ENCODE results near the gene ADARB1. TPM values are rescaled to one million over a fixed set of nuclear protein-coding genes. Genes with fewer than 3 reads are reported as not detected.
A peak's percentile ranks its signal among the peaks of the same experiment; 100 is the strongest.

Gene ADARB1
- total and polyA plus RNA-seq, 9 of the 15 experiments (the other 6 are each of a cell fraction or from before 2014, with no cell fraction given) = 6.7 to 16.0 (median 8.3) TPM

DNA sequence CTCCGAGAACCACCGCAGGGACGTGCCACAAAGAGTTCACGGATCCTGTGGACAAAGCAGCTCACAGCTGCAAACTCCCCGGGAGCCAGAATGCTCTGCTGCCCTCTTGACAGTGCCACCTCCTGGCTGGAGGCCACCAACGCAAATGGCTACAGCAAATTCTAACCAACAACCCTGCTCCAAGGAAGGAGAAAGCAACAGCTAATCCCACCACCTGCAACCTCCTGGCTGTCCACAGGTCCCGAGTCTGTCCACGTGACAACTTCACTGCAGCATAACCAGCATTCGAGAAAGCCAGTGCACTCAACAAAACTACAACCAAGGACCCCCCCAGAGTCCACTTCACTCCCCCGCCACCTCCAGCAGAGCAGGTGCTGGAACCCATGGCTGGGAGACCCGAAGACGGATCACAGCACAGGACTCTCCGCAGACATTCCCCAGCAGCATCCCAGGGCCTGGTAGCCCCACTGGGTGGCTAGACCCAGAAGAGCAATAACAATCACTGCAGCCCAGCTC, 196.0 kb downstream of the ADARB1 start:
- in situ Hi-C loops (cut with MboI) = no loop called here
- no peaks in the 10 kb centered on the region; a peak in 1 of 5 replicates for H3K4me1 ChIP-seq (replicated peaks in 1 of 2; ENCODE audit: control insufficient read depth in 2 of 2, insufficient read depth in 2 of 2, low read length in 2 of 2)
- no peak overlapping the region for H3K9ac ChIP-seq (ENCODE audit: insufficient read depth in 1 of 2, low read depth in 2 of 2, low read length in 2 of 2)
- POLR2A ChIA-PET = interaction anchor here (0.8 kb wide), 1 partner anchor 10 kb away, joined by 3 read pairs; no protein-coding TSS in a partner anchor
- intact Hi-C loops (cut with micrococcal nuclease) = no loop called here
- no peak for TF ChIP-seq SNRNP70 (optimal IDR thresholded peaks at IDR 0.05; ENCODE audit: low read depth, low read length)
- TF ChIP-seq, protein P1, sequence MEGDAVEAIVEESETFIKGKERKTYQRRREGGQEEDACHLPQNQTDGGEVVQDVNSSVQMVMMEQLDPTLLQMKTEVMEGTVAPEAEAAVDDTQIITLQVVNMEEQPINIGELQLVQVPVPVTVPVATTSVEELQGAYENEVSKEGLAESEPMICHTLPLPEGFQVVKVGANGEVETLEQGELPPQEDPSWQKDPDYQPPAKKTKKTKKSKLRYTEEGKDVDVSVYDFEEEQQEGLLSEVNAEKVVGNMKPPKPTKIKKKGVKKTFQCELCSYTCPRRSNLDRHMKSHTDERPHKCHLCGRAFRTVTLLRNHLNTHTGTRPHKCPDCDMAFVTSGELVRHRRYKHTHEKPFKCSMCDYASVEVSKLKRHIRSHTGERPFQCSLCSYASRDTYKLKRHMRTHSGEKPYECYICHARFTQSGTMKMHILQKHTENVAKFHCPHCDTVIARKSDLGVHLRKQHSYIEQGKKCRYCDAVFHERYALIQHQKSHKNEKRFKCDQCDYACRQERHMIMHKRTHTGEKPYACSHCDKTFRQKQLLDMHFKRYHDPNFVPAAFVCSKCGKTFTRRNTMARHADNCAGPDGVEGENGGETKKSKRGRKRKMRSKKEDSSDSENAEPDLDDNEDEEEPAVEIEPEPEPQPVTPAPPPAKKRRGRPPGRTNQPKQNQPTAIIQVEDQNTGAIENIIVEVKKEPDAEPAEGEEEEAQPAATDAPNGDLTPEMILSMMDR (IDR thresholded peaks at IDR 0.05 in 2 of 3, conservative IDR thresholded peaks at IDR 0.05 in 1 of 3; ENCODE audit: insufficient read depth in 2 of 3, low read depth in 1 of 3, low read length in 3 of 3) = 0 out of 6 replicates have a peak, but pooled peaks have one; percentile 18 to 27 (median 25)
- H3K36me3 ChIP-seq (ENCODE audit: control insufficient read depth, insufficient read depth, low read length) = peaks cover 45% of the 10 kb centered on the region
- no peak for DNase-seq (ENCODE audit: extremely low read depth in 1 of 4, low spot score in 3 of 4)
- CTCF ChIA-PET (ENCODE audit: low intra/inter-chr PET ratio) = interaction anchor here (0.6 kb wide), 1 partner anchor 169 kb away, joined by 3 read pairs; no protein-coding TSS in a partner anchor
- no peak overlapping the region for H3K4me3 ChIP-seq
- no peaks in the 10 kb centered on the region for H3K9me1 ChIP-seq (ENCODE audit: control insufficient read depth, insufficient read depth, low read length)
- ATAC-seq = no peak
- H3K4me2 ChIP-seq (ENCODE audit: insufficient read depth, low read length) = no peak overlapping the region
- no peaks in the 10 kb centered on the region for H3K79me2 ChIP-seq (ENCODE audit: control insufficient read depth, insufficient read depth, low read length)
- no peaks in the 10 kb centered on the region for H3K9me3 ChIP-seq (replicated peaks; ENCODE audit: control insufficient read depth, insufficient read depth, low read depth, low read length)
- H3K27me3 ChIP-seq (ENCODE audit: control insufficient read depth in 2 of 2, insufficient read depth in 2 of 2, low read length in 2 of 2) = no peaks in the 10 kb centered on the region
- WGBS (ENCODE audit: insufficient coverage, low coverage, missing lambda C conversion rate) = 90% methylated on average over 12 of the region's 13 CpGs
- no peaks in the 10 kb centered on the region for H4K20me1 ChIP-seq (replicated peaks; ENCODE audit: control insufficient read depth, insufficient read depth, low read length)
- BruUV-seq (replicated peaks) = no TSS peak
- no peak overlapping the region for H2AFZ ChIP-seq (ENCODE audit: low read depth, low read length)
- no peak overlapping the region for H3K27ac ChIP-seq (ENCODE audit: extremely low read depth, low read depth, low read length)
- FAIRE-seq = no peak

Other genes with a start within 250 kb of the ADARB1 start
- 85.4 and 97.6 TPM in 2 replicates for gene PTTG1IP, start 200.9 kb upstream of the ADARB1 start, total RNA-seq (2014; rRNA removed)
- gene PTTG1IP, start 200.9 kb upstream of the ADARB1 start, total RNA-seq (2014; rRNA removed; fragmentation: Illumina TruSeq; extraction: Trizol) = 65.7 and 66.2 TPM in 2 replicates
- 92.9 and 98.7 TPM in 2 replicates for gene PTTG1IP, start 200.9 kb upstream of the ADARB1 start, total RNA-seq (2015; rRNA removed; fragmentation: Illumina TruSeq; extraction: Trizol)
- gene PTTG1IP, start 200.9 kb upstream of the ADARB1 start, total RNA-seq (2021) = 99.3 and 99.5 TPM in 2 replicates
- gene PTTG1IP, start 200.9 kb upstream of the ADARB1 start, polyA plus RNA-seq (2011; rRNA removed) = 92.4 and 138 TPM in 2 replicates
- gene PTTG1IP, start 200.9 kb upstream of the ADARB1 start, polyA plus RNA-seq (2014; fragmentation: Illumina TruSeq; extraction: Trizol) = 77.0 and 77.8 TPM in 2 replicates
- 1 to 10 TPM; 5.0 to 9.2 TPM for gene PTTG1IP, start 200.9 kb upstream of the ADARB1 start, polyA plus RNA-seq (2014; fragmentation: Nextera tagmentation; extraction: Ambion mirVana)
- 82.4 and 86.9 TPM in 2 replicates for gene PTTG1IP, start 200.9 kb upstream of the ADARB1 start, polyA plus RNA-seq (2014; rRNA removed)
- 0.78 and 1.0 TPM in 2 replicates for gene ITGB2, start 153.7 kb upstream of the ADARB1 start, total RNA-seq (2014; rRNA removed)
- gene ITGB2, start 153.7 kb upstream of the ADARB1 start, total RNA-seq (2014; rRNA removed; fragmentation: Illumina TruSeq; extraction: Trizol) = 0.07 and 0.22 TPM in 2 replicates
- gene ITGB2, start 153.7 kb upstream of the ADARB1 start, total RNA-seq (2015; rRNA removed; fragmentation: Illumina TruSeq; extraction: Trizol) = 0.49 and 0.51 TPM in 2 replicates
- gene ITGB2, start 153.7 kb upstream of the ADARB1 start, total RNA-seq (2021) = 1.2 and 1.3 TPM in 2 replicates
- gene ITGB2, start 153.7 kb upstream of the ADARB1 start, polyA plus RNA-seq (2011; rRNA removed) = 0.20 and 1.6 TPM in 2 replicates
- gene ITGB2, start 153.7 kb upstream of the ADARB1 start, polyA plus RNA-seq (2014; fragmentation: Illumina TruSeq; extraction: Trizol) = 0.24 and 0.25 TPM in 2 replicates
- gene ITGB2, start 153.7 kb upstream of the ADARB1 start, polyA plus RNA-seq (2014; fragmentation: Nextera tagmentation; extraction: Ambion mirVana) = not detected
- gene ITGB2, start 153.7 kb upstream of the ADARB1 start, polyA plus RNA-seq (2014; rRNA removed) = 0.57 and 0.60 TPM in 2 replicates
- 65.2 and 66.8 TPM in 2 replicates for gene SLX9, start 134.6 kb upstream of the ADARB1 start, total RNA-seq (2014; rRNA removed)
- 11.2 and 14.8 TPM in 2 replicates for gene SLX9, start 134.6 kb upstream of the ADARB1 start, total RNA-seq (2014; rRNA removed; fragmentation: Illumina TruSeq; extraction: Trizol)
- gene SLX9, start 134.6 kb upstream of the ADARB1 start, total RNA-seq (2015; rRNA removed; fragmentation: Illumina TruSeq; extraction: Trizol) = 18.5 and 20.3 TPM in 2 replicates
- gene SLX9, start 134.6 kb upstream of the ADARB1 start, total RNA-seq (2021) = 71.2 and 75.5 TPM in 2 replicates
- gene SLX9, start 134.6 kb upstream of the ADARB1 start, polyA plus RNA-seq (2011; rRNA removed) = 13.5 and 16.5 TPM in 2 replicates
- 8.2 and 18.9 TPM in 2 replicates for gene SLX9, start 134.6 kb upstream of the ADARB1 start, polyA plus RNA-seq (2014; fragmentation: Illumina TruSeq; extraction: Trizol)
- gene SLX9, start 134.6 kb upstream of the ADARB1 start, polyA plus RNA-seq (2014; fragmentation: Nextera tagmentation; extraction: Ambion mirVana) = 1 to 10 TPM; 1.2 to 1.8 TPM
- 54.4 and 60.2 TPM in 2 replicates for gene SLX9, start 134.6 kb upstream of the ADARB1 start, polyA plus RNA-seq (2014; rRNA removed)
- gene POFUT2, start 213.3 kb downstream of the ADARB1 start, total RNA-seq (2014; rRNA removed) = 11.0 and 16.7 TPM in 2 replicates
- gene POFUT2, start 213.3 kb downstream of the ADARB1 start, total RNA-seq (2014; rRNA removed; fragmentation: Illumina TruSeq; extraction: Trizol) = 7.6 and 9.2 TPM in 2 replicates
- 9.2 and 9.5 TPM in 2 replicates for gene POFUT2, start 213.3 kb downstream of the ADARB1 start, total RNA-seq (2015; rRNA removed; fragmentation: Illumina TruSeq; extraction: Trizol)
- gene POFUT2, start 213.3 kb downstream of the ADARB1 start, total RNA-seq (2021) = 24.2 and 24.6 TPM in 2 replicates
- 15.6 and 25.2 TPM in 2 replicates for gene POFUT2, start 213.3 kb downstream of the ADARB1 start, polyA plus RNA-seq (2011; rRNA removed)
- 18.0 and 21.0 TPM in 2 replicates for gene POFUT2, start 213.3 kb downstream of the ADARB1 start, polyA plus RNA-seq (2014; fragmentation: Illumina TruSeq; extraction: Trizol)
- 1 to 10 TPM; 1.1 to 2.9 TPM for gene POFUT2, start 213.3 kb downstream of the ADARB1 start, polyA plus RNA-seq (2014; fragmentation: Nextera tagmentation; extraction: Ambion mirVana)
- 18.3 and 21.2 TPM in 2 replicates for gene POFUT2, start 213.3 kb downstream of the ADARB1 start, polyA plus RNA-seq (2014; rRNA removed)

Measured in K562 (cell line).